H1 (cell line): Measurements from ENCODE around the gene NCKAP1. TPM values are rescaled to one million over a fixed set of nuclear protein-coding genes. Genes with fewer than 3 reads are reported as not detected.

ENCODE experiments used
- CTCF ChIA-PET: fragments of 300-600 bp; sonication (Branson Sonifier 250); formaldehyde crosslinking; loops from one replicate; lab custom pipeline; 2021; ENCODE audit not compliant: partially characterized antibody; lab: Charles Lee
- POLR2A ChIA-PET: fragments of 300-600 bp; sonication (Branson Sonifier 250); formaldehyde crosslinking; loops from one replicate; lab custom pipeline; 2021; ENCODE audit warnings: inconsistent platforms; ENCODE audit not compliant: partially characterized antibody; lab: Charles Lee
- DNase-seq, 2 experiments: peaks; one replicate each; pipeline versions ENCODE4 v3.0.0 to v3.0.0-alpha.2; 2010 to 2022; ENCODE audit warnings: low spot score in 2 of 2, low read depth in 1 of 2, mixed read lengths in 1 of 2
- FAIRE-seq: peaks from 2 replicates; lab custom pipeline; 2011; peaks lifted over from hg19 to GRCh38; lab: Jason Lieb, UNC
- H2AFZ ChIP-seq: 2 replicates; pipeline ENCODE4 v1.8.1; 2012; ENCODE audit warnings: low read length, inconsistent platforms
- H2AK5ac ChIP-seq: 2 replicates; pipeline ENCODE4 v1.6.1; 2013; ENCODE audit warnings: low read depth, low read length
- H2BK120ac ChIP-seq: replicated peaks from 2 replicates; pipeline ENCODE3; 2013; ENCODE audit warnings: low read depth, low read length, inconsistent platforms
- H2BK12ac ChIP-seq: 2 replicates; pipeline ENCODE4 v1.6.1; 2013; ENCODE audit warnings: low read depth, low read length
- H2BK15ac ChIP-seq: 2 replicates; pipeline ENCODE4 v1.6.1; 2013; ENCODE audit warnings: low read length
- H2BK20ac ChIP-seq: 2 replicates; pipeline ENCODE4 v1.6.1; 2013; ENCODE audit warnings: low read length
- H2BK5ac ChIP-seq: 2 replicates; pipeline ENCODE4 v1.6.1; 2013; ENCODE audit warnings: low read depth, low read length
- H3K14ac ChIP-seq: 2 replicates; pipeline ENCODE4 v1.6.1; 2013; ENCODE audit warnings: inconsistent platforms; ENCODE audit not compliant: insufficient read length
- H3K18ac ChIP-seq: 2 replicates; pipeline ENCODE4 v1.6.1; 2013; ENCODE audit warnings: low read length; ENCODE audit errors: extremely low read depth
- H3K23ac ChIP-seq: 2 replicates; pipeline ENCODE4 v1.6.1; 2013; ENCODE audit warnings: inconsistent platforms; ENCODE audit not compliant: insufficient read length
- H3K23me2 ChIP-seq: 2 replicates; pipeline ENCODE4 v1.6.1; 2013; ENCODE audit warnings: low read depth, low read length
- H3K27ac ChIP-seq: 2 replicates; pipeline ENCODE4 v1.6.1; 2011; ENCODE audit warnings: low read depth, low read length, inconsistent platforms
- H3K27me3 ChIP-seq, 4 experiments: replicated peaks in 1 of 4; 1 replicate in 1 of 4; 2 replicates in 3 of 4; pipeline versions ENCODE4 v1.6.1 to v1.8.1; 2011 to 2013; ENCODE audit warnings: low read length in 3 of 4, mild to moderate bottlenecking in 3 of 4, inconsistent platforms in 2 of 4, mixed read lengths in 2 of 4, moderate library complexity in 1 of 4; ENCODE audit not compliant: control insufficient read depth in 3 of 4, insufficient read depth in 3 of 4; ENCODE audit errors: extremely low read depth in 1 of 4
- H3K36me3 ChIP-seq, 4 experiments: 2 replicates each; pipeline versions ENCODE4 v1.6.1 to v1.8.1; 2011 to 2013; ENCODE audit warnings: mild to moderate bottlenecking in 4 of 4, low read length in 3 of 4, moderate library complexity in 2 of 4, control low read depth in 1 of 4, inconsistent platforms in 1 of 4; ENCODE audit not compliant: insufficient read depth in 4 of 4, control insufficient read depth in 2 of 4
- H3K4ac ChIP-seq: replicated peaks from 2 replicates; pipeline ENCODE3; 2013; ENCODE audit warnings: low read length, low read depth, mixed read lengths, inconsistent platforms; ENCODE audit not compliant: insufficient read length
- H3K4me1 ChIP-seq, 4 experiments: replicated peaks in 1 of 4; 1 replicate in 1 of 4; 2 replicates in 3 of 4; pipeline versions ENCODE4 v1.6.1 to v1.8.1; 2011 to 2013; ENCODE audit warnings: low read length in 3 of 4, inconsistent platforms in 2 of 4, mixed read lengths in 1 of 4; ENCODE audit not compliant: insufficient read depth in 4 of 4, control insufficient read depth in 3 of 4
- H3K4me2 ChIP-seq, 2 experiments: 2 replicates each; pipeline versions ENCODE4 v1.6.1 to v1.8.1; 2011 to 2013; ENCODE audit warnings: low read depth in 2 of 2, low read length in 2 of 2, control low read depth in 1 of 2, inconsistent platforms in 1 of 2, mild to moderate bottlenecking in 1 of 2; ENCODE audit not compliant: insufficient read depth in 1 of 2
- H3K4me3 ChIP-seq, 4 experiments: fragments of 200-600, 300-600 bp in 1 of 4; sonication (generic), shearing (Covaris generic), sonication (Bioruptor Twin) in 1 of 4; 2 replicates each; pipeline versions ENCODE4 v1.5.1 to v1.8.1; 2011 to 2016; ENCODE audit warnings: low read length in 4 of 4, low read depth in 3 of 4, control low read depth in 2 of 4, inconsistent platforms in 2 of 4, mild to moderate bottlenecking in 2 of 4, mixed read lengths in 1 of 4, moderate library complexity in 1 of 4; ENCODE audit not compliant: insufficient read depth in 2 of 4; ENCODE audit errors: extremely low read depth in 1 of 4
- H3K56ac ChIP-seq: replicated peaks from 2 replicates; pipeline ENCODE3; 2013; ENCODE audit warnings: low read depth, mild to moderate bottlenecking, mixed read lengths, low read length, inconsistent platforms; ENCODE audit not compliant: insufficient read length
- H3K79me1 ChIP-seq: 2 replicates; pipeline ENCODE4 v1.6.1; 2013; ENCODE audit warnings: low read depth, low read length, control low read depth
- H3K79me2 ChIP-seq, 2 experiments: 2 replicates each; pipeline versions ENCODE4 v1.6.1 to v1.8.1; 2012 to 2013; ENCODE audit warnings: low read length in 2 of 2, mild to moderate bottlenecking in 2 of 2, inconsistent platforms in 1 of 2; ENCODE audit not compliant: insufficient read depth in 2 of 2, control insufficient read depth in 1 of 2
- H3K9ac ChIP-seq, 4 experiments: replicated peaks in 1 of 4; 1 replicate in 1 of 4; 2 replicates in 3 of 4; pipeline versions ENCODE4 v1.6.1 to v1.8.1; 2011 to 2013; ENCODE audit warnings: low read depth in 3 of 4, low read length in 3 of 4, control low read depth in 2 of 4, mild to moderate bottlenecking in 2 of 4, moderate library complexity in 2 of 4, inconsistent platforms in 1 of 4; ENCODE audit errors: extremely low read depth in 1 of 4
- H3K9me3 ChIP-seq, 2 experiments: 2 replicates each; pipeline versions ENCODE4 v1.6.1 to v1.8.1; 2012 to 2013; ENCODE audit warnings: mild to moderate bottlenecking in 2 of 2, moderate library complexity in 2 of 2, control low read depth in 1 of 2, inconsistent platforms in 1 of 2, low read depth in 1 of 2, low read length in 1 of 2, mixed read lengths in 1 of 2; ENCODE audit not compliant: insufficient read depth in 2 of 2
- H4K20me1 ChIP-seq, 2 experiments: replicated peaks in 1 of 2; 2 replicates each; pipeline versions ENCODE3 to v1.8.1; 2011 to 2013; ENCODE audit warnings: inconsistent platforms in 2 of 2, low read length in 2 of 2, mild to moderate bottlenecking in 1 of 2; ENCODE audit not compliant: insufficient read depth in 2 of 2, control insufficient read depth in 1 of 2
- H4K5ac ChIP-seq: 2 replicates; pipeline ENCODE4 v1.6.1; 2013; ENCODE audit warnings: low read length, low read depth, mixed read lengths, inconsistent platforms; ENCODE audit not compliant: insufficient read length
- H4K8ac ChIP-seq: 2 replicates; pipeline ENCODE4 v1.8.0; 2013; ENCODE audit warnings: mild to moderate bottlenecking, moderate library complexity, low read length, inconsistent platforms; ENCODE audit not compliant: insufficient read depth; ENCODE audit errors: extremely low read depth
- H4K91ac ChIP-seq: replicated peaks from 2 replicates; pipeline ENCODE3; 2013; ENCODE audit warnings: low read length, mixed read lengths, inconsistent platforms; ENCODE audit not compliant: insufficient read length
- BACH1 ChIP-seq: IDR thresholded peaks from 2 replicates; pipeline ENCODE4 v1.6.1; 2012; ENCODE audit warnings: low read length, improper control_type of control experiment
- BRCA1 ChIP-seq: IDR thresholded peaks from 2 replicates; pipeline ENCODE4 v1.6.1; 2012; ENCODE audit warnings: low read depth, low read length, improper control_type of control experiment
- CHD2 ChIP-seq: IDR thresholded peaks from 2 replicates; pipeline ENCODE4 v1.6.1; 2012; ENCODE audit warnings: low read length, improper control_type of control experiment
- EP300 ChIP-seq, 2 experiments: IDR thresholded peaks; 1 replicate in 1 of 2; 2 replicates in 1 of 2; pipeline ENCODE4 v1.6.1; 2011 to 2012; ENCODE audit warnings: low read depth in 2 of 2, low read length in 2 of 2, mild to moderate bottlenecking in 2 of 2, borderline replicate concordance in 1 of 2, inconsistent platforms in 1 of 2, moderate library complexity in 1 of 2
- GABPA ChIP-seq: IDR thresholded peaks from 2 replicates; pipeline ENCODE4 v1.6.1; 2011; ENCODE audit warnings: mild to moderate bottlenecking, low read length, moderate library complexity, borderline replicate concordance; ENCODE audit not compliant: insufficient read depth
- HDAC2 ChIP-seq, 2 experiments: fragments of 300-600 bp in 1 of 2; sonication (generic) in 1 of 2; IDR thresholded peaks; 2 replicates each; pipeline ENCODE4 v1.6.1; 2011 to 2012; ENCODE audit warnings: low read depth in 2 of 2, low read length in 2 of 2, mild to moderate bottlenecking in 2 of 2, moderate library complexity in 2 of 2, borderline replicate concordance in 1 of 2, inconsistent platforms in 1 of 2
- HDAC6 ChIP-seq: IDR thresholded peaks from one replicate; pipeline ENCODE4 v1.7.1; 2012; ENCODE audit warnings: low read depth, mild to moderate bottlenecking, inconsistent platforms, low read length, moderate library complexity
- POLR2A ChIP-seq, 2 experiments: IDR thresholded peaks; 1 replicate in 1 of 2; 2 replicates in 1 of 2; pipeline ENCODE4 v1.6.1; 2011; ENCODE audit warnings: low read depth in 2 of 2, low read length in 2 of 2, mild to moderate bottlenecking in 2 of 2; ENCODE audit errors: control extremely low read depth in 1 of 2
- RNF2 ChIP-seq: fragments of 200-900, 300-1000 bp; sonication (generic); IDR thresholded peaks from 2 replicates; pipeline ENCODE4 v1.7.1; 2016; ENCODE audit warnings: borderline replicate concordance, low read depth, mild to moderate bottlenecking, antibody characterized with exemption, low read length; ENCODE audit not compliant: poor library complexity, severe bottlenecking; ENCODE audit errors: missing control alignments
- WGBS, 2 experiments: shearing (Covaris generic) in 1 of 2; methylation state at CpG; one replicate each; pipeline versions ENCODE4 v1.1.6 to v1.1.7; 2013 to 2015; ENCODE audit warnings: low lambda C conversion rate in 2 of 2, mixed read lengths in 2 of 2, inconsistent platforms in 1 of 2, low coverage in 1 of 2, missing lambda C conversion rate in 1 of 2; ENCODE audit not compliant: insufficient replicate concordance in 2 of 2, insufficient coverage in 1 of 2, insufficient read length in 1 of 2; ENCODE audit errors: extremely low coverage in 1 of 2, missing lambda C conversion rate in 1 of 2; 5-methylcytosine and 5-hydroxymethylcytosine counted together
- polyA plus RNA-seq, 7 experiments: library from polyadenylated mRNA; depleted of rRNA in 3 of 7; stranded (reverse) in 5 of 7; unstranded in 2 of 7; fragments of >200 nt in 5 of 7; fragments of 200-250 nt in 2 of 7; gene quantifications; 1 replicate in 5 of 7; 2 replicates in 1 of 7; 4 replicates in 1 of 7; pipeline versions ENCODE4 v1.2.1 to v1.2.3, GENCODE V29; 2011 to 2013; ENCODE audit warnings: missing spikeins in 2 of 7, mixed read lengths in 2 of 7
- total RNA-seq: library from RNA; stranded (reverse); fragmentation: NEBNext Ultra II Directional; extraction: Animal tissue kit (Norgen Biotek cat#: 25700); gene quantifications from 2 replicates; pipeline ENCODE4 v1.2.1, GENCODE V29; 2021
- TF ChIP-seq, protein P1 (sequence below): IDR thresholded peaks from 2 replicates; pipeline ENCODE4 v1.6.1; 2011; ENCODE audit warnings: low read depth, mild to moderate bottlenecking, low read length; ENCODE audit not compliant: insufficient read depth
- TF ChIP-seq, protein P2 (sequence below): IDR thresholded peaks from 2 replicates; pipeline ENCODE4 v1.6.1; 2012; ENCODE audit warnings: low read length, inconsistent platforms

NCKAP1 gene
- total and polyA plus RNA-seq, 2 of the 8 experiments (the other 6 are each of a cell fraction or from before 2014, with no cell fraction given): 90.8 to 173 TPM

DNA sequence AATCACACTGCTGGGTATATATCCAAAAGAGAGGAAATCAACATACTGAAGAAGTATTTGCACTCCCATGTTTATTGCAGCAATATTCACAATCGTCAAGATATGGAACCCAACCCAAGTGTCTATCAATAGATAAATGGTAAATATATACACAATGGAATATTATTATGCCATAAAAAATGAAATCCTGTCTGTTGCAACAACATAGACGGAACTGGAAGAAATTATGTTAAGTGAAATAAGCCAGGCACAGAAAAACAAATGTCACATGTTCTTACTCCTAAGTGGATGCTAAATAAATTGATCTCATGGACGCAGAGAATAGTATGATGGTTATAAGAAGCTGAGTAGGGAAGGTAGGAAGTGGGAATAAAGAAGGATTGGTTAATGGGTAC, 65.7 kb downstream of the NCKAP1 start:
- Histone ChIP-seq H3K23ac (no peak overlapping the region), H2BK5ac (no peak overlapping the region), H3K18ac (no peak overlapping the region), H3K79me1 (no peaks in the 10 kb centered on the region), H3K4me1 (no peaks in the 10 kb centered on the region), H4K8ac (no peak overlapping the region), H3K23me2 (no peaks in the 10 kb centered on the region), H2AK5ac (no peak overlapping the region), H3K27me3 (peaks cover 0 to 1% (median 0%) of the 10 kb centered on the region in 4 experiments; a peak in 1 of 7 replicates), H2BK20ac (no peak overlapping the region), H3K36me3 (peaks cover 0 to 54% (median 23%) of the 10 kb centered on the region in 4 experiments; a peak in 6 of 8 replicates), H2BK15ac (no peak overlapping the region), H3K56ac (no peak overlapping the region), H4K5ac (no peak overlapping the region), H3K14ac (no peak overlapping the region), H3K27ac (no peak overlapping the region), H4K91ac (no peak overlapping the region), H3K9ac (no peak overlapping the region), H3K4me3 (no peak overlapping the region), H3K4ac (no peak overlapping the region), H3K4me2 (no peak overlapping the region), H3K79me2 (peaks cover 0 to 22% of the 10 kb centered on the region in 2 experiments; a peak in 2 of 4 replicates), H2AFZ (no peak overlapping the region), H2BK12ac (no peak overlapping the region), H3K9me3 (no peaks in the 10 kb centered on the region), H4K20me1 (peaks cover 0 to 1% of the 10 kb centered on the region in 2 experiments), H2BK120ac (no peak overlapping the region)
- DNase-seq (no peak), FAIRE-seq (no peak)
- ChIA-PET CTCF (interaction anchor here (0.9 kb wide), 1 partner anchor 188 kb away, joined by 4 read pairs; no protein-coding TSS in a partner anchor), POLR2A (no interaction called here)
- WGBS, 2 experiments: 97% methylated on average over 3 of the region's 3 CpGs; no CpG with 5 or more reads in 1 of the 2 experiments
- no peak for TF ChIP-seq BACH1
- TF ChIP-seq BRCA1: no peak
- no peak for TF ChIP-seq POLR2A (IDR thresholded peaks at IDR 0.05; ENCODE audit: control extremely low read depth in 1 of 2, low read depth in 2 of 2, low read length in 2 of 2)
- no peak for TF ChIP-seq GABPA
- TF ChIP-seq, protein P1, sequence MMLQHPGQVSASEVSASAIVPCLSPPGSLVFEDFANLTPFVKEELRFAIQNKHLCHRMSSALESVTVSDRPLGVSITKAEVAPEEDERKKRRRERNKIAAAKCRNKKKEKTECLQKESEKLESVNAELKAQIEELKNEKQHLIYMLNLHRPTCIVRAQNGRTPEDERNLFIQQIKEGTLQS: no peak
- TF ChIP-seq CHD2: no peak
- TF ChIP-seq EP300 (IDR thresholded peaks at IDR 0.05; ENCODE audit: borderline replicate concordance in 1 of 2, low read depth in 2 of 2, low read length in 2 of 2): no peak
- no peak for TF ChIP-seq HDAC2 (IDR thresholded peaks at IDR 0.05; ENCODE audit: borderline replicate concordance in 1 of 2, low read depth in 2 of 2, low read length in 2 of 2)
- no peak for TF ChIP-seq HDAC6
- no peak for TF ChIP-seq RNF2
- TF ChIP-seq, protein P2, sequence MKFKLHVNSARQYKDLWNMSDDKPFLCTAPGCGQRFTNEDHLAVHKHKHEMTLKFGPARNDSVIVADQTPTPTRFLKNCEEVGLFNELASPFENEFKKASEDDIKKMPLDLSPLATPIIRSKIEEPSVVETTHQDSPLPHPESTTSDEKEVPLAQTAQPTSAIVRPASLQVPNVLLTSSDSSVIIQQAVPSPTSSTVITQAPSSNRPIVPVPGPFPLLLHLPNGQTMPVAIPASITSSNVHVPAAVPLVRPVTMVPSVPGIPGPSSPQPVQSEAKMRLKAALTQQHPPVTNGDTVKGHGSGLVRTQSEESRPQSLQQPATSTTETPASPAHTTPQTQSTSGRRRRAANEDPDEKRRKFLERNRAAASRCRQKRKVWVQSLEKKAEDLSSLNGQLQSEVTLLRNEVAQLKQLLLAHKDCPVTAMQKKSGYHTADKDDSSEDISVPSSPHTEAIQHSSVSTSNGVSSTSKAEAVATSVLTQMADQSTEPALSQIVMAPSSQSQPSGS: no peak
